Activated CD4-positive, alpha-beta T cell treated with anti-CD3 and anti-CD28 coated beads for 48 hours (primary cell): Measurements from ENCODE around the gene GAPDHS.

Experiments
- DNase-seq: peaks from one replicate; pipeline ENCODE4 v3.0.0-alpha.2; 2020

GAPDHS gene

DNA sequence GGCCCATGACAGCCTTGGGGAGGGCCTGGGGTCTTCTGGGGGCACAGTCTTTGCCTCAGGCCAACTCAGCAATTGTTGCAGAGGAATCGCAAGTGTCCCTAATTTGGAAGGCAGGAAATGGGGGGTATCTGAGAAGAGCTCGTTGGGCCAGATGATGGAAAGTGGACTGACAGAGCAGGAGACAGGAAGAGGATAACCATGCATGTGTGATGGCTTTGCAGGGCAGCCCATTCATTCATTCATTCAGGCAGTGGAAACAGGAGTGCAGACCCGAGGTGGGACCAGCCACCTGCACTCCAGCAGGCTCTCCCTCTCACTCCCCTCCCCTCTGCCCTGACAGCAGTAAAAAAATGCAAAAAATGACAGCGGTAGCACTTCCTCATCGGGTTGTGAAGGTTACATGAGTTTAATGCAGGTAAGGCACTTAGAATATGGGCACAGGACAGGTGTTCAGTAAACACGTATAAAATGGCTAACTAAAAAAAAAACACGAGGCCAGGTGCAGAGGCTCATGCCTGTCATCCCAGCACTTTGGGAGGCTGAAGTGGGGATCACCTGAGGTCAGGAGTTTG, 7.2 kb downstream of the GAPDHS start:
- DNase-seq = no peak

GRCh38 chr19:35542209-35542608, 9.0 kb downstream of the GAPDHS start:
- no peak for DNase-seq

- DNase-seq = no peak
Observed at GRCh38 chr19:35543280-35544109, 10.2 kb downstream of the GAPDHS start.

- DNase-seq = no peak
Observed at GRCh38 chr19:35544110-35544802, 11.0 kb downstream of the GAPDHS start.

- DNase-seq = peak; percentile 90
Observed at GRCh38 chr19:35545001-35545854, 12.0 kb downstream of the GAPDHS start, which contains the start of gene TMEM147. Gene TMEM147, plus strand, starts transcription at chr19:35545626. Its CDS starts 114 bp downstream, at chr19:35545740.

GRCh38 chr19:35545855-35546381, 12.7 kb downstream of the GAPDHS start:
- DNase-seq = peak; percentile 82

GRCh38 chr19:35546532-35546931, 13.3 kb downstream of the GAPDHS start:
- no peak for DNase-seq

- DNase-seq = peak; percentile 67
Observed at GRCh38 chr19:35549174-35549788, 16.0 kb downstream of the GAPDHS start.

GRCh38 chr19:35549879-35550523, 16.7 kb downstream of the GAPDHS start:
- DNase-seq = no peak

- no peak for DNase-seq
Observed at GRCh38 chr19:35551091-35551810, 18.0 kb downstream of the GAPDHS start.

GRCh38 chr19:35552534-35553384, 19.5 kb downstream of the GAPDHS start:
- DNase-seq = no peak

- DNase-seq = no peak
Observed at GRCh38 chr19:35553385-35554000, 20.2 kb downstream of the GAPDHS start.

DNA sequence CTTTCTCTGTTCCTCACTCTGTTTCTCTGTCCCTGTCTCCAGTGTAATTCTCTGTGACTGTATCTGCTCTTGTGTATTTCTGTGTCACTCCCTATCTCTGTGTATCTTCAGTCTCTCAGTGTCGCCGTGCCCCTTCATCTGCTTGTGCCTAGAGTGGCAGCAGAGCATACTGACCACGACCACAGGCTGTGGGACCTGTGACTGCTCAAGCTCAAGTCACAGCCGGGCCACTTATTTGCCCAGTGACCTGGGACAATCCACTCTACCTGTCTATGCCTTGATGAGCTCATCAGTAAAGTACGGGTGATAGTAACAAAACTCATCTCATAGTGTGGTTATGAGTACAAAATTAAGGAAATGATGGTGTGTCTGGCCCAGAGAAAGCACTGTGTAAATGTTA, 20.8 kb downstream of the GAPDHS start:
- DNase-seq = no peak

DNA sequence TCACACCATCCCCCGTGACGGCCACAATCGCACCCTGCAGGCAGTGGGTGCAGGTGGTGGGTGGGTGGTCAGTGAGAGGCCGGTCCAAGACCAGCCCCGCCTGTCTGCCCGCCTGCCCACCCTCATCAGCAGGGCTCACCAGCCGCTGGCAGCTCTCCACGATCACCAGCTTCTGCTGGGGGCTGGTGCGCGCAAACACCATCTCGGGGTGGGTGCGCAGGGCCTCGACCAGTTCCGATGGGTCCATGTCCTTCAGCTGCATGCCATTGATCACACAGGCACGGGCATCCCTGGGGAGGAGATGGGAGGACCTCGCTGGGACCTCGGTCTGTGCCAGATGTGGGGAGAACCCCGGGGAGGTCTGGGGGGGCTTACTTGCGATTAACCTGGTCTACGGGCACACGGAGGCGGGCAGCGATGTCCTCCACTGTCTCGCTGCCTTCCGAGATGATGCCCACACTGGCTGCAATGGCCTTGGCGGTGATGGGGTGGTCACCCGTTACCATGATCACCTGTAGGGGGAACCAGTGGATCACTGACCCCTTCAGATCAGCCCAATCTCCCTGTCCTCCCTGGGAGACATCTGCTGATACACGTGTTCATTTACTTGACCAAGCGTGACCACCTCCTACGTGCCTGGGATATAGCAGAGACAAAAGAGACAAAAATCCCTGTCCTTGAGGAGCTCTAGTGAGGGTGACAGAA, 22.2 kb downstream of the GAPDHS start:
- DNase-seq = no peak

GRCh38 chr19:35556025-35556590, 22.9 kb downstream of the GAPDHS start:
- no peak for DNase-seq

DNA sequence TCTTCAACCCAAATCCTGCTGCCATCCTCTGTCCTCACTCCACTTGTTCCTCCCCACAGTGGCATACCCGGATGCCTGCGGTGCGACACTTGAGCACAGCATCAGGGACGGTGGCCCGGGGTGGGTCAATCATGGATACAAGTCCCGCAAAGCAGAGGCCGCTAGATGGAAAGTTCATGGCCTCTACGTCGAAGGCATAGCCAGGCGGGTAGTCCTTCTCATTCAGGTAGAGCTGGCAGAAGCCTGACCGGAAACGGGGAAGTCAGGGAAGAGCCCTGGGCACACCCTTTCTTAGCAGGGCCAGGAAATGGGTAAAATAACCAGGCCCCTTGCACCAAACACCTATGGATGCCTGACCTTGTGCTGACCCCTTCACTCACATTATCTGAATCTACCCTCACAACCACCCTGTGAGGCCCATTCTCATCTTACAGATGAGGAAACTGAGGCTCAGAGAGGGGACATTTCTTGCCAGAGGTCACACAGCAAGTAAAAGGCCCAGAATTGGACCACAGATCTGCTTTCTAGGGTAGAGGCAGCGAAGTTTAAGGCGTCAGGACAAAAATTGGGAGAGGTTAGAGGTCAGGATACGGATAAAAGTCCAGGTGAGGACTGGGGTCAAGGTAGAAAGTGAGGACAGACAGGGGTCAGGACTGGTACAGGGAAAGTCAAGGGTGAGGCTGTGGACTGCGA, 23.7 kb downstream of the GAPDHS start:
- DNase-seq = no peak

DNA sequence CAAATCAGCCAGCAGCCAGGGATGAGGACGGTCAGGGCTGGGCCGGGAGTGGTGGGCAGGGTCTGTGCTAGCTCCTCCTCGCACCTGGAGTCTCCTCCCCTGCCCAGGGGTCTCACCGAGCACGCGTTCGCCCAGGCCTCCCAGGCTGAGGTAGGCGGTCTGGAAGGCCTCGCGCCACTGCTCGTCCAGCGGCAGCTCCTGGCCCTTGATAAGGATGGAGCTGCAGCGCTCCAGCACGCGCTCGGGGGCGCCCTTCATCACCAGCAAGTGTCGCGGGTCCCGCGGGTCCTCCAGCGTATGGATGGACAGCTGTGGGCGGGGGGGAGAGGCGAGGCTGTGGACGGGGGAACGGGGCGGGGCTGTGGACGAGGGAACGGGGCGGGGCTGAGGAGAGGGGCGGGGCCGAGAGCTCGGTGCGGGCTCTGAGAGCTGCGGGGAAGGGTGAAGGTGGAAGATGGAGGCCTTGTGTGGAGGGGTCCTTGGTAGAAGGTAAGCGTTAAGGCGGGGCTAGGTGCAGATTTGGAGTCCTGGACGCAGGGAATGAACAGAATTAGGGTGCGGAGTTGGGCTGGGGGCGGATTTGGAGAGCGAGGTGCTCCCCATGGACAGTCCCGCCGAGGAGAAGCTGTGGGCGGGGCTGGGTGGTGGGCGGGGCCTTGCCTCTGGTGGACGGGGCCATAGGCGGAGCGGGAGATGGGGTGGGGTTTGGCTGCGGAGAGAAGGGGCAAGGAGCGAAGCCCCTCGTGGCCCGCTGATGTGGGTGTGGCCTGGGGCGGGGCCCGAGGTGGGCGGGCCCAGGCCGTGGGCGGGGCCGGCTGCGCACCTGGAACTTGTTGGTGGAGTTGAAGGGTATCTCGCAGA, 24.5 kb downstream of the GAPDHS start:
- peak; percentile 74 for DNase-seq
